SK-N-SH treated with all-trans-retinoic acid at 6 μM for 48 hours (cell line): Measurements from ENCODE around the gene CCDC85C.

ENCODE experiments used
- ARNTL ChIP-seq: fragments of 450-650 bp; formaldehyde crosslinking; IDR thresholded peaks from 2 replicates; pipeline ENCODE4 v1.5.0; 2020; ENCODE audit warnings: low read depth, mild to moderate bottlenecking, moderate library complexity, borderline replicate concordance
- BACH2 ChIP-seq: fragments of 250-450 bp; sonication (Bioruptor Pico); IDR thresholded peaks from 2 replicates; pipeline ENCODE4 v1.9.0; 2021; ENCODE audit warnings: mild to moderate bottlenecking, borderline replicate concordance
- CSDC2 ChIP-seq: fragments of 250-450 bp; sonication (Bioruptor Pico); IDR thresholded peaks from 2 replicates; pipeline ENCODE4 v1.5.0; 2020; ENCODE audit warnings: mild to moderate bottlenecking, moderate library complexity
- GLIS3 ChIP-seq: fragments of 250-450 bp; sonication (Bioruptor Pico); IDR thresholded peaks from 2 replicates; pipeline ENCODE4 v1.5.0; 2020; ENCODE audit warnings: mild to moderate bottlenecking, moderate library complexity
- ISL1 ChIP-seq: fragments of 250-450 bp; sonication (Bioruptor Pico); IDR thresholded peaks from 2 replicates; pipeline ENCODE4 v2.1.2; 2022; ENCODE audit warnings: mild to moderate bottlenecking, moderate library complexity
- RARB ChIP-seq: fragments of 250-450 bp; sonication (Bioruptor Pico); IDR thresholded peaks from 2 replicates; pipeline ENCODE4 v1.8.0; 2021; ENCODE audit warnings: mild to moderate bottlenecking, moderate library complexity
- SNAI2 ChIP-seq: fragments of 250-450 bp; sonication (Bioruptor Pico); IDR thresholded peaks from 2 replicates; pipeline ENCODE4 v1.5.0; 2020; ENCODE audit warnings: mild to moderate bottlenecking, moderate library complexity
- ZFP30 ChIP-seq: fragments of 450-650 bp; formaldehyde crosslinking; IDR thresholded peaks from 2 replicates; pipeline ENCODE4 v1.5.0; 2022; ENCODE audit warnings: mild to moderate bottlenecking, moderate library complexity
- ZNF70 ChIP-seq: fragments of 450-650 bp; formaldehyde crosslinking; IDR thresholded peaks from 2 replicates; pipeline ENCODE4 v1.5.0; 2020; ENCODE audit warnings: mild to moderate bottlenecking, moderate library complexity
- ZNF8 ChIP-seq: fragments of 450-650 bp; formaldehyde crosslinking; IDR thresholded peaks from 2 replicates; pipeline ENCODE4 v1.5.0; 2020; ENCODE audit warnings: mild to moderate bottlenecking, moderate library complexity
- TF ChIP-seq, protein P1 (sequence below): fragments of 250-450 bp; sonication (Bioruptor Pico); IDR thresholded peaks from 2 replicates; pipeline ENCODE4 v1.8.0; 2020; ENCODE audit warnings: mild to moderate bottlenecking, moderate library complexity, borderline replicate concordance
- TF ChIP-seq, protein P2 (sequence below): fragments of 250-450 bp; sonication (Bioruptor Pico); IDR thresholded peaks from 2 replicates; pipeline ENCODE4 v1.5.1; 2020; ENCODE audit warnings: low read depth, mild to moderate bottlenecking, moderate library complexity

DNA sequence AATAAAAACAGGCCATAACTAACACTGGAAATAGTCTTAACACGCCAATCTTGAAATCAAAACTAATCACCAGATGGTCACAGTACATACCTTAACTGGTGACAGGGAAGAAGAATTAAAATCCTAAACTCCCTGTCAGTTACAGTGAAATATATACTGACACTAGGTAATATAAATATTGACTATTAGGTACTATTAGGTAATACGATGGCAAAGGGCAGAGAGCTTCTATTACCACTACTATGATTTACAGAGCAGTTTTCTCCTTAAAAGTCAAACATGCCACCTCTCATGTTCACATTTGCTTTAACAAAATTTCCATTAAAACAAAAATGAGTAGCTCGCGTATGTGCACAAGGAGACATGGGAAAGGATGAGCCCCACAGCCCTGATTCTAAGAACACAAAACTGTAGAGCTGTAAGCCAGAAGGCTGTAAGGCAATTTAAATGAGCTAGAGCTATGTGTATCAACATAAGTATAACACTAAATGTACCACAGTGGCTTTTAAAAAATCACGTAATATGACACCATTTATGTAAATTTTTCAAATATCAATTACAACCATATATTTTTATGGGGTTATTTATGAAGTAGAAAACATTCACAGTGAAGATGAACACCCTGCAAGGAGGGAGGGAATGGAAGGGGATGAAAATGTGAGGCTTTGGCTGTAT lies 142.5 kb downstream of the CCDC85C start:
- TF ChIP-seq, protein P1, sequence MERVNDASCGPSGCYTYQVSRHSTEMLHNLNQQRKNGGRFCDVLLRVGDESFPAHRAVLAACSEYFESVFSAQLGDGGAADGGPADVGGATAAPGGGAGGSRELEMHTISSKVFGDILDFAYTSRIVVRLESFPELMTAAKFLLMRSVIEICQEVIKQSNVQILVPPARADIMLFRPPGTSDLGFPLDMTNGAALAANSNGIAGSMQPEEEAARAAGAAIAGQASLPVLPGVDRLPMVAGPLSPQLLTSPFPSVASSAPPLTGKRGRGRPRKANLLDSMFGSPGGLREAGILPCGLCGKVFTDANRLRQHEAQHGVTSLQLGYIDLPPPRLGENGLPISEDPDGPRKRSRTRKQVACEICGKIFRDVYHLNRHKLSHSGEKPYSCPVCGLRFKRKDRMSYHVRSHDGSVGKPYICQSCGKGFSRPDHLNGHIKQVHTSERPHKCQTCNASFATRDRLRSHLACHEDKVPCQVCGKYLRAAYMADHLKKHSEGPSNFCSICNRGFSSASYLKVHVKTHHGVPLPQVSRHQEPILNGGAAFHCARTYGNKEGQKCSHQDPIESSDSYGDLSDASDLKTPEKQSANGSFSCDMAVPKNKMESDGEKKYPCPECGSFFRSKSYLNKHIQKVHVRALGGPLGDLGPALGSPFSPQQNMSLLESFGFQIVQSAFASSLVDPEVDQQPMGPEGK (CRISPR knock-in tag): no peak
- TF ChIP-seq BACH2 (CRISPR knock-in tag): no peak
- no peak for TF ChIP-seq ZNF8 (CRISPR knock-in tag)
- no peak for TF ChIP-seq ARNTL
- TF ChIP-seq ZNF70 (CRISPR knock-in tag): no peak
- no peak for TF ChIP-seq GLIS3 (CRISPR knock-in tag)
- no peak for TF ChIP-seq ISL1
- TF ChIP-seq, protein P2, sequence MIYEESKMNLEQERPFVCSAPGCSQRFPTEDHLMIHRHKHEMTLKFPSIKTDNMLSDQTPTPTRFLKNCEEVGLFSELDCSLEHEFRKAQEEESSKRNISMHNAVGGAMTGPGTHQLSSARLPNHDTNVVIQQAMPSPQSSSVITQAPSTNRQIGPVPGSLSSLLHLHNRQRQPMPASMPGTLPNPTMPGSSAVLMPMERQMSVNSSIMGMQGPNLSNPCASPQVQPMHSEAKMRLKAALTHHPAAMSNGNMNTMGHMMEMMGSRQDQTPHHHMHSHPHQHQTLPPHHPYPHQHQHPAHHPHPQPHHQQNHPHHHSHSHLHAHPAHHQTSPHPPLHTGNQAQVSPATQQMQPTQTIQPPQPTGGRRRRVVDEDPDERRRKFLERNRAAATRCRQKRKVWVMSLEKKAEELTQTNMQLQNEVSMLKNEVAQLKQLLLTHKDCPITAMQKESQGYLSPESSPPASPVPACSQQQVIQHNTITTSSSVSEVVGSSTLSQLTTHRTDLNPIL (CRISPR knock-in tag): no peak
- no peak for TF ChIP-seq CSDC2
- TF ChIP-seq SNAI2 (CRISPR knock-in tag): no peak
- TF ChIP-seq RARB (CRISPR knock-in tag): no peak
- TF ChIP-seq ZFP30 (CRISPR knock-in tag): no peak
